ENCODE data around the gene CEP131. TPM values are rescaled to one million over a fixed set of nuclear protein-coding genes. Genes with fewer than 3 reads are reported as not detected.

The CEP131 gene
- total and polyA plus RNA-seq, 2 of the 4 experiments (the other 2 are of a cell fraction) = 4.8 to 9.6 TPM

GRCh38 chr17:81148571-81148970 is 74.2 kb downstream of the CEP131 start:
- in situ Hi-C loops (cut with MboI; ENCODE audit: low sequenced_read_pairs) (no loop called here), dilution Hi-C loops (cut with HindIII; ENCODE audit: low sequenced_read_pairs, unreplicated experiment) (no loop called here), intact Hi-C loops (cut with micrococcal nuclease) (no loop called here)
- H2BK15ac ChIP-seq (ENCODE audit: low read depth, low read length) = no peak overlapping the region
- no peaks in the 10 kb centered on the region for H3K79me1 ChIP-seq (ENCODE audit: low read depth in 1 of 2, low read length in 2 of 2)
- H3K56ac ChIP-seq (ENCODE audit: extremely low read depth, insufficient read depth, low read length) = no peak overlapping the region
- 79% methylated on average over 2 of the region's 15 CpGs; no CpG with 5 or more reads in 1 of the 2 experiments for WGBS, 2 experiments (ENCODE audit: extremely low coverage in 2 of 2, insufficient read length in 1 of 2)
- H3K9me1 ChIP-seq (ENCODE audit: insufficient read depth, low read length) = no peaks in the 10 kb centered on the region
- H3K18ac ChIP-seq (ENCODE audit: low read depth, low read length) = no peak overlapping the region
- H2AFZ ChIP-seq (replicated peaks; ENCODE audit: low read length, poor library complexity) = no peak overlapping the region
- ATAC-seq (ENCODE audit: low read depth) (no peak), DNase-seq (no peak)
- no peak overlapping the region for H3K4ac ChIP-seq (ENCODE audit: low read depth, low read length)
- H4K5ac ChIP-seq (ENCODE audit: low read depth, low read length) = no peak overlapping the region
- H3K4me1 ChIP-seq (ENCODE audit: control insufficient read depth, insufficient read depth, low read length) = no peaks in the 10 kb centered on the region
- no peak overlapping the region for H3K4me3 ChIP-seq (ENCODE audit: insufficient read depth, low read depth, low read length)
- no peak overlapping the region for H2BK20ac ChIP-seq (ENCODE audit: low read depth, low read length)
- H2AK5ac ChIP-seq (ENCODE audit: low read depth, low read length) = no peak overlapping the region
- H2BK120ac ChIP-seq (ENCODE audit: low read depth, low read length) = no peak overlapping the region
- H3K4me2 ChIP-seq (ENCODE audit: low read depth, low read length) = no peak overlapping the region
- H3K9ac ChIP-seq (ENCODE audit: low read depth, low read length) = no peak overlapping the region
- no peak overlapping the region for H3K14ac ChIP-seq (replicated peaks; ENCODE audit: low read depth, low read length)
- ChIA-PET CTCF (no interaction called here), POLR2A (ENCODE audit: unreplicated experiment) (interaction anchor here (0.6 kb wide), 1 partner anchor 19 kb away, joined by 3 read pairs; no protein-coding TSS in a partner anchor)
- no peak overlapping the region for H2AK9ac ChIP-seq (replicated peaks; ENCODE audit: low read depth, low read length, poor library complexity)
- H4K20me1 ChIP-seq (ENCODE audit: insufficient read depth, low read length) = no peaks in the 10 kb centered on the region
- no peak overlapping the region for H2BK5ac ChIP-seq (ENCODE audit: low read depth, low read length, poor library complexity, severe bottlenecking)
- no peak overlapping the region for H3K27ac ChIP-seq (ENCODE audit: insufficient read depth, low read length)
- no peak overlapping the region for H4K91ac ChIP-seq (ENCODE audit: insufficient read depth, low read depth, low read length)
- no peaks in the 10 kb centered on the region for H3K36me3 ChIP-seq (ENCODE audit: control insufficient read depth, insufficient read depth, low read length)
- no TSS peak for BruUV-seq (replicated peaks)
- H3K9me3 ChIP-seq (ENCODE audit: control insufficient read depth, insufficient read depth, low read length) = no peaks in the 10 kb centered on the region
- TF ChIP-seq ELK1 (IDR thresholded peaks at IDR 0.05; ENCODE audit: borderline replicate concordance, low read depth, low read length) (no peak), FOS (IDR thresholded peaks at IDR 0.05; ENCODE audit: low read depth, low read length) (no peak), MXI1 (IDR thresholded peaks at IDR 0.05; ENCODE audit: borderline replicate concordance, low read depth, low read length) (no peak), USF2 (IDR thresholded peaks at IDR 0.05; ENCODE audit: low read depth, low read length) (no peak), MAFK (IDR thresholded peaks at IDR 0.05; ENCODE audit: low read depth, low read length) (no peak), RAD21 (IDR thresholded peaks at IDR 0.05; ENCODE audit: low read length) (no peak), POLR2A (IDR thresholded peaks at IDR 0.05; ENCODE audit: low read depth, low read length) (no peak), CHD1 (IDR thresholded peaks at IDR 0.05; ENCODE audit: low read depth, low read length) (no peak), NFE2L2 (IDR thresholded peaks at IDR 0.05; ENCODE audit: low read depth, low read length) (no peak), CTCF (conservative IDR thresholded peaks at IDR 0.05; ENCODE audit: low read depth, low read length) (no peak), RFX5 (IDR thresholded peaks at IDR 0.05; ENCODE audit: low read depth, low read length) (no peak), MAZ (IDR thresholded peaks at IDR 0.05; ENCODE audit: borderline replicate concordance, low read depth, low read length) (no peak), BHLHE40 (IDR thresholded peaks at IDR 0.05; ENCODE audit: low read depth, low read length) (no peak), CEBPB (IDR thresholded peaks at IDR 0.05; ENCODE audit: low read depth, low read length) (no peak)
- no peak overlapping the region for H4K8ac ChIP-seq (ENCODE audit: low read depth in 2 of 2, low read length in 2 of 2)
- H3K27me3 ChIP-seq (ENCODE audit: control insufficient read depth, insufficient read depth, low read length) = peaks cover 29% of the 10 kb centered on the region
- H3K23ac ChIP-seq (ENCODE audit: low read depth, low read length) = no peak overlapping the region

All from IMR-90 (cell line).